ENCODE data around the gene PAX7.

- TF ChIP-seq POLR2A (IDR thresholded peaks at IDR 0.05) (no peak), CTCF (IDR thresholded peaks at IDR 0.05) (no peak)
Measured at GRCh38 chr1:18582890-18583289, 47.8 kb upstream of the PAX7 start.

Data from body of pancreas (tissue), 4 donors.